Esophagus (tissue), 2 donors: ENCODE results near the gene TMEM128. TPM values are rescaled to one million over a fixed set of nuclear protein-coding genes. Genes with fewer than 3 reads are reported as not detected.

Experiments
- H3K27ac ChIP-seq, 2 donors: one replicate each; pipeline ENCODE4 v1.5.1; 2013; ENCODE audit warnings: low read depth in 2 of 2, mild to moderate bottlenecking in 2 of 2, inconsistent platforms in 1 of 2, low read length in 1 of 2, moderate library complexity in 1 of 2
- H3K27me3 ChIP-seq, 2 donors: one replicate each; pipeline ENCODE4 v1.6.1; 2013; ENCODE audit warnings: low read length in 2 of 2, control low read depth in 1 of 2, mild to moderate bottlenecking in 1 of 2; ENCODE audit not compliant: insufficient read depth in 2 of 2, control insufficient read depth in 1 of 2
- H3K36me3 ChIP-seq, 2 donors: one replicate each; pipeline ENCODE4 v1.6.1; 2013; ENCODE audit warnings: low read length in 1 of 2; ENCODE audit not compliant: control insufficient read depth in 2 of 2, insufficient read depth in 2 of 2
- H3K4me1 ChIP-seq, 2 donors: one replicate each; pipeline ENCODE4 v1.6.1; 2013; ENCODE audit warnings: low read length in 1 of 2; ENCODE audit not compliant: control insufficient read depth in 2 of 2, insufficient read depth in 2 of 2
- H3K4me3 ChIP-seq, 2 donors: one replicate each; pipeline ENCODE4 v1.5.1; 2013; ENCODE audit warnings: low read length in 2 of 2, mild to moderate bottlenecking in 2 of 2, low read depth in 1 of 2, moderate library complexity in 1 of 2
- H3K9me3 ChIP-seq, 2 donors: one replicate each; pipeline ENCODE4 v1.6.1; 2013; ENCODE audit warnings: mild to moderate bottlenecking in 2 of 2, low read depth in 1 of 2, low read length in 1 of 2, moderate library complexity in 1 of 2; ENCODE audit not compliant: control insufficient read depth in 2 of 2, insufficient read depth in 1 of 2
- WGBS, 2 donors: extraction: QIAGEN DNeasy Blood & Tissue Kit; methylation state at CpG; one replicate each; pipeline ENCODE4 v1.1.7; 2013; 5-methylcytosine and 5-hydroxymethylcytosine counted together
- polyA plus RNA-seq, 2 donors: library from polyadenylated mRNA; stranded (reverse); fragments of 200-250 nt; gene quantifications; one replicate each; pipeline ENCODE4 v1.2.3, GENCODE V29; 2013
- donor health status: healthy with polysubstance abuse.
- donor health status: Bipolar disorder and iron deficiency.

The TMEM128 gene, protein sequence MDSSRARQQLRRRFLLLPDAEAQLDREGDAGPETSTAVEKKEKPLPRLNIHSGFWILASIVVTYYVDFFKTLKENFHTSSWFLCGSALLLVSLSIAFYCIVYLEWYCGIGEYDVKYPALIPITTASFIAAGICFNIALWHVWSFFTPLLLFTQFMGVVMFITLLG
- 10 to 100 TPM; 12.5 to 15.7 TPM for polyA plus RNA-seq

DNA sequence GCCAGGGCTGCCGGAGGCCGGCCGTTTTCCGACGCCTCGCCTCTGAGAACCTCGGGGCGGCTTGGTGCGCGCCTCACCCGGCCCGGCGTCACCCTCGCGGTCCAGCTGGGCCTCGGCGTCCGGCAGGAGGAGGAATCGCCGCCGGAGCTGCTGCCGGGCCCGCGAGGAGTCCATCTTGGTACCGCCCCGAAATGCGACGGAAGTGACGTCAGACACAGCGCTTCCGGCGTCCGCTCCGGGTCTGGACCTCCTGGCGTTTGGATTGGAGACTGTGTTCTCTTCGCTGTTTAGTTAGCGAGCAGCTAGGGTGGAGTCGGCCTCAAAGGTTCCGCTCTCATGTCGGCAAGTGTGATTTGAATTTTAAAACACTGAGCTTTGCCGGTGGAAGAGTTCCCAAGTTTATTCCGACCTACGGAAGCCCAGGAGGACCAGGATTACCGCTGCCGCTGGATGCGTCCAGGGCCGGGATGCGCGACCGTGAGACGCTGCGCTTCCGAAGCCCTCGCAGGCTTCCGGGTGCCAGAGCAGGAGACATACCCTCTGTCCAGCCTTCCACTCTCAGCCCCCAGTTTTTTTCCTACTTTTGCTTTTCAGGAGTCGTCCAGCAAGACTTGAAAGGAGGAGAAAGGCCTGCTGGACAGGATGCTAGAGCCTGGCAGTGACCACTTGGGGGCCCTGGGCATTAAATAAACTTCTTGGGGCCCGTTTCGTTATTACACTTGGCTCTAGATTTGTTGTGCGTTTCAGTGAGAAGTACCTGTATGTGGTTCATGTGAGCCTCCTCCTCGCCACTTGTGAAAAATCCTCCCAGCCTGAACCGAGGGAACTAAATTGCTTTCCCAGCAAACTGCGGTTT, at the start of gene TMEM128:
Gene TMEM128, minus strand, starts transcription at position 195 of the 856 bp plus-strand sequence. Its CDS starts 21 bp downstream, at position 174.
- H3K9me3 ChIP-seq = no peaks in the 10 kb centered on the region
- WGBS, 2 donors = 1% methylated on average over 62 of the region's 62 CpGs
- H3K4me3 ChIP-seq = peak within 1 kb of the TSS; percentile 83 to 95
- H3K4me1 ChIP-seq = peaks cover 0 to 3% of the 10 kb centered on the region in 2 donors
- H3K27ac ChIP-seq = peak within 1 kb of the TSS; percentile 91 to 99
- H3K27me3 ChIP-seq = no peaks in the 10 kb centered on the region
- H3K36me3 ChIP-seq = peaks cover 9 to 10% of the 10 kb centered on the region in 2 donors

DNA sequence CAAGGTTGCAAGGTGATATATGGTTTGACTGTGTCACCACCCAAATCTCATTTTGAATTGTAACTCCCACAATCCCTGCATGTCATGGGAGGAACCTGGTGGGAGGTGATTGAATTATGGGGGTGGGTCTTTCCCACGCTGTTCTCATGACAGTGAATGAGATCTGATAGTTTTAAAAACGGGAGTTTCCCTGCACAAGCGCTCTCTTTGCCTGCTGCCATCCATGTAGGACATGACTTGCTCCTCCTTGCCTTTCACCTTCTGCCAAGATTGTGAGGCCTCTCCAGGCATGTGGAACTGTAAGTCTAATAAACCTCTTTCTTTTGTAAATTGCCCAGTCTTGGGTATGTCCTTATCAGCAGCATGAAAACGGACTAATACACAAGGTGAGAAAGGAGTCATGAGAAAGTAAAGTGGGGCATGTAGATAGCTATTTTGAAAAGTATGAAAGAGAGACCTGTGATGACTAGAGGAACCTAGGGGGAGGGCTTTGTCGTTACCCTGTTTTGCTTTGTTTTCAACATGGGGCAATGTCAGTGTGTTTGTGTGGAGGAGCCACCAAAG, 48.3 kb upstream of the TMEM128 start:
- H3K27ac ChIP-seq = no peak overlapping the region
- no peak overlapping the region for H3K4me3 ChIP-seq
- no peaks in the 10 kb centered on the region for H3K9me3 ChIP-seq
- H3K36me3 ChIP-seq = peaks cover 0 to 7% of the 10 kb centered on the region in 2 donors
- 94 to 97% methylated on average over 5 of the region's 5 CpGs for WGBS, 2 donors
- no peaks in the 10 kb centered on the region for H3K27me3 ChIP-seq
- H3K4me1 ChIP-seq = no peaks in the 10 kb centered on the region

DNA sequence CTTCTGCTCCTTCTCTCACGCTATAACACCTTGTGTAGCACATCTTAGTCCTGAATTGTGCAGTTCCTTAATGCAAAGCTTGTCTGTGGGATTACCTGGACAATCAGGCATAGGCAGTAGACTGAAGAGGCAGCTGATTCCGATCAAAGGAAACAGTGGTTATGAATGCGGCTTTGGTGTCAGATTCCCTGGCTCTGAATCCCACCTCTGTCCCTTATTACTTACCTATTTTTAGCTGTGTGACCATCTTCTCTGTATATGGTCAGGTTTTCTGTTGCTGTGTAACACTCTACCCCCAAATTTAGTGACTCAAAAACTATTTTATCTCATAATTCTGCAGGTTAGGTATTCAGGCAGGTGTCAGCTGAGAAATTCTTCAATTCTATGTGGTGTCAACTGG, 45.3 kb upstream of the TMEM128 start:
- no peak overlapping the region for H3K4me3 ChIP-seq
- no peak overlapping the region for H3K27ac ChIP-seq
- 97 to 99% methylated on average over 3 of the region's 3 CpGs for WGBS, 2 donors
- H3K4me1 ChIP-seq = peaks cover 0 to 6% of the 10 kb centered on the region in 2 donors
- no peaks in the 10 kb centered on the region for H3K9me3 ChIP-seq
- H3K27me3 ChIP-seq = no peaks in the 10 kb centered on the region
- no peaks in the 10 kb centered on the region for H3K36me3 ChIP-seq

DNA sequence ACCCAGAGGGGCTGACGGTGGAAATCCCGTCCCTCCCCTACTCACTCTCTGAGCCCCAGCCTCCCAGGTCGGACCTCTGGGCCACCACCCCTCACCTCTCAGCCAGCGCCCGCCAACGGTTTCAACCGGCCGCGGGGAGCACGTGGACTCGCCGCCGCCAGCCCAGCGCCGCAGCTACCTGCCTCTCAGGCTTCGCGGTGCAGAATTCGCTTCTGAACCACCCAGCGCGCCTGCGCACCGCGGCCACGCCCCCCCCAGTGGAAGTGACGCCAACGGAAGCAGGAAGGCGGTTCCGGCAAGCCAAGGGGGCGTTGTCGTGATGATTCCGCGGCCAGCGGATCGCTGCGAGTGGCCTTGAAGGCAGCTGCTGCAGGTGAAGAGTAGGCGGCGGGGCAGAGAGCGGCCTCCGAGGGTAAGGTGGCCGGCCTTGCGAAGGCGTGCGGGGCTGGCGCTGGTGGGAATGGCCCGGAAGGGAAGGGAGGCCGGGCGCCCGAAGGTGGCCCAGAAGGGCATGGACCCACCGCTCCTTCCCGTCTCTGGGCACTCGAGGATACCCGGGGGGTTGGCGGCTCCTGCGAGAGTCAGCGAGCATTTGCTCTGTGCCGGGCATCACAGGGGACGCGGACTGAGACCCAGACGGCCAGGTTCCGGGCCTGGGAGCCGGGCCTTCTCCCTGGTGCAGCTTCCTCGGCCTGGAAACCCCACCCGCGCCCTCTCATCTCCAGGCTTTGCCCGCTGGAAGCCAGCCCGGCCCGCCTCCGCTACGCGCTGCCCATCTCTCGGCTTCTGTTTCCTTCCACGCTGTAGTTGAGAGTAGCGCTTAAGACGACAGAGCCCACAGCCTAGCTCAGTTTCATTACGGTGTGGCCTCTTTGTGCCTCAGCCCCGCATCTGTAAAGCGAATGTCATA, 42.2 kb upstream of the TMEM128 start, which contains the start of the genes LYAR and ZBTB49:
Gene LYAR, minus strand, starts transcription at position 214 of the 910 bp plus-strand sequence. CDS start 6,412 bp downstream, outside the sequence.
Gene ZBTB49, plus strand, starts transcription at position 311 of the 910 bp plus-strand sequence. CDS start 9,695 bp downstream, outside the sequence.
- Histone ChIP-seq H3K27me3 (no peaks in the 10 kb centered on the region), H3K9me3 (no peaks in the 10 kb centered on the region), H3K36me3 (peaks cover 0 to under 1% of the 10 kb centered on the region in 2 donors), H3K4me1 (peaks cover 0 to 6% of the 10 kb centered on the region in 2 donors), H3K4me3 (peak within 1 kb of the TSS; percentile 86 to 93), H3K27ac (peak within 1 kb of the TSS; percentile 66 to 80)
- WGBS, 2 donors = 0% methylated on average over 75 to 77 of the region's 77 CpGs

DNA sequence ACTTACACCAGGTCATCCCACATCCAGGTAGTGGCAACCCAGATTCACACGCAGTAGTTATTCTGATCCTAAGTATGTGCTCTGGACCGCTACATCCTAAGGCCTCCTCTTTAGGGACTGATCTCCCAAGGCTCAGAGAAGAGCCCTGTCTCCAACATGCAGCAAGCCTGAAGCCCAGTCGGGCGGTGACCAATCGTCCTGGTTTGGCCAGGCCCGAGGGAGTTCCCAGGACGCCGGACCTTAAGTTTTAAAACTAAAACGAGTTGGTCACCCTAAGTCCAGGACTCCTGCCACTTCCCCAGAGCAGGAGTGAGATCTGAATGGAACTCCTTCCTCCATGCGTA, 41.5 kb upstream of the TMEM128 start:
- H3K27ac ChIP-seq = peak overlapping the region in 1 of 2 donors; percentile 66
- peaks cover 0 to 12% of the 10 kb centered on the region in 2 donors for H3K4me1 ChIP-seq
- WGBS, 2 donors = 1% methylated on average over 10 of the region's 10 CpGs
- H3K9me3 ChIP-seq = no peaks in the 10 kb centered on the region
- H3K4me3 ChIP-seq = peak overlapping the region; percentile 86 to 93
- no peaks in the 10 kb centered on the region for H3K27me3 ChIP-seq
- H3K36me3 ChIP-seq = peaks cover 2 to 4% of the 10 kb centered on the region in 2 donors

DNA sequence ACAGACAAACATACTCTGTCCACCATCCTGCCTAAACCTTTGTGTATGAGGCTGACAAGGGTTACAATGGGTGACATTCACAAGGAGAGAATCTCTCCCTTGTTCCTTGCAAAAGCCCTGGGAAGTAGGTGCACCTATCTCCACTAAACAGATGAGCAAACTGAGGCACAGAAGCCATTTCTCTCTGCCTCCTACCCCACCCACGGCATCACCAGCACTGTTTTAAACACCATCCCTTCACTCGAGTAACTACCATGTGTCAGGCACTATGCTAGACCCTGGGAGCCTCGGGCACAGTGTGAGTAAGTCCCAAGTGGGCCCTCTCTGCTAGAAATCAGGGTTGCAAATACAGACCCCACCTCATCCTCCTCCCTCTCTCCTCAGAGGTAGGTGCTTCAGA, 41.0 kb upstream of the TMEM128 start:
- Histone ChIP-seq H3K4me1 (peaks cover 0 to 12% of the 10 kb centered on the region in 2 donors), H3K4me3 (peak overlapping the region; percentile 86 to 93), H3K36me3 (peaks cover 2 to 4% of the 10 kb centered on the region in 2 donors), H3K9me3 (no peaks in the 10 kb centered on the region), H3K27ac (no peak overlapping the region), H3K27me3 (no peaks in the 10 kb centered on the region)
- WGBS, 2 donors = 20 to 29% methylated on average over 3 of the region's 3 CpGs

DNA sequence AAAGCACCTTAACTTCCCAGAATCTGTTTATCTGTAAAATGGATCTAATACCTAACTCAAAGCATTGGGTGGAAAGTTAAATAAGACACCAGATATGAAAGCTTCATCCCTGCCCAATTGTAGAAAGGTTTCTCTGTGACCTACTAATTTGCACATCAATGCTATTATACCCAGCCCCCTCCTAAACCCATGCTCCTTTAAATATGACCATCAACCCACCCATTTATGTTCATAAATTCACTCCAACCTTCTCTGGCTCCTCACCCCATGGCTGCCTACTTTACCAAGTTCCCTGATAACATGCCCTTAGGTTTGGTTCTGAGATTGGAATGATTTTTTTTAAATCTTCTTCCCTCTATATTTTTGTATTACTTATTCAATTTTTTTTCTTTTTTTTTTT, 40.1 kb upstream of the TMEM128 start:
- Histone ChIP-seq H3K9me3 (no peaks in the 10 kb centered on the region), H3K27me3 (no peaks in the 10 kb centered on the region), H3K4me1 (peaks cover 0 to 12% of the 10 kb centered on the region in 2 donors), H3K4me3 (no peak overlapping the region), H3K27ac (no peak overlapping the region), H3K36me3 (peaks cover 2 to 4% of the 10 kb centered on the region in 2 donors)

DNA sequence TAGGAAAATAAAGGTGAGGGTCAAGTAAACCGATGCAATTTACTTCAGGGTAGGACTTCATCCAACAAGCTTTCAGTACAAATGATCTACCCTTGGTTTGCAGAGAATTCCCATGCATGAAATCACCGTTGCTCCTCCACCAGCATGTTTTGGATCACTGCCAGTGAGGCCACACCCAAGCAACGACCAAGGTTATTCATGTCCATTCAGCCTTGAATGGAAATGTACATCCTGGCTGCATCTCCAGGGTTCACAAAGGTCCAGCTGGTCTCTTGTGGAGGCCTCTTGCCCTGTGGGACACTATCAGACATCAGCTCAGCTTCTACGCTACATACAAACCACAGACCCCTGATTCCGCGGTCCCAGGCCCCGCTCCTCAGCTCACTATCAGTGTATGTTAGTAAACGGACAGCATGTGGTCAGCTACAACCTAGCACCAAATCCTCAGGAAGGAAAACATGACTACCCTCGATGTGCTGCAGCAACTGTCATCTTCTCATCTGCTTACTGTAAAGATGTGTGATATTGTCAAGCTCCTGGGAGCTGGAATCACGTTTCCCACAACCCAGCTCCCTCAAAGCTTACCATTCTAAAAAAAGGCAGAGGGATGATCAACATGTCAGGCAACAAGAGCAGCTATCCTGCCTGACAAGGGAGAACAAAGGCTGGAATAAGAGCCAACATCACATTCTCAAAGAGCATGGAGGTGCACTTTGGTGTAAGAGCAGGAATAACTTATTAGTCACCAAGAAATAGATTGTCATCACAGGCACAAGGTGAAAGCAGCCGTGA, 37.0 kb upstream of the TMEM128 start:
- no peaks in the 10 kb centered on the region for H3K27me3 ChIP-seq
- H3K4me1 ChIP-seq = peaks cover 0 to 12% of the 10 kb centered on the region in 2 donors
- H3K4me3 ChIP-seq = no peak overlapping the region
- no peaks in the 10 kb centered on the region for H3K9me3 ChIP-seq
- H3K36me3 ChIP-seq = peaks cover 2 to 9% of the 10 kb centered on the region in 2 donors
- 76 to 77% methylated on average over 11 of the region's 11 CpGs for WGBS, 2 donors
- H3K27ac ChIP-seq = no peak overlapping the region
